HG03469 (cell line): Measurements from ENCODE around the gene DGKD.

Experiments
- ATAC-seq: cut with Tn5 transposase; IDR thresholded peaks from one replicate; pipeline ENCODE4 v1.9.1; 2021; ENCODE audit warnings: mild to moderate bottlenecking, moderate library complexity, moderate number of reproducible peaks; ENCODE audit not compliant: unreplicated experiment

The DGKD gene

GRCh38 chr2:233487748-233488345, 133.6 kb downstream of the DGKD start:
- ATAC-seq: no peak

DNA sequence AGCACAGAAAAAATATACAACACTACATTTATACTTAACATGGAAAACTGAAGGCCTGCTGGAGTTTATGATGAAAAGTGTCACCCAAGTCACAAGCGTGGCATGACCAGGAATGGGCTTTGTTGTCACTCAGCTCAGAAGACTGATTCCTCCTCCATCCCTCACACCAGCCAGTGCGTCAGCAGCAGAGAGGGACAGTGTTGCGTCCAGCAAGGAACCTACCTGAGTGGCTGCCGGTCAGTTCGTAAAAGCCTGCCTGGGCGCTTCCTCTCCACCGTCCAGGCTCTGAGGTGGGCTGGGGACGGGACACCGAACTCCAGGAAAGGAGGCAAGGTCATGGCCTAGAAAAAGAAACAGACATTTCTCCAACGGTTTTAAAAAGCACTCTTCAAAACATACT, 134.8 kb downstream of the DGKD start:
- no peak for ATAC-seq

DNA sequence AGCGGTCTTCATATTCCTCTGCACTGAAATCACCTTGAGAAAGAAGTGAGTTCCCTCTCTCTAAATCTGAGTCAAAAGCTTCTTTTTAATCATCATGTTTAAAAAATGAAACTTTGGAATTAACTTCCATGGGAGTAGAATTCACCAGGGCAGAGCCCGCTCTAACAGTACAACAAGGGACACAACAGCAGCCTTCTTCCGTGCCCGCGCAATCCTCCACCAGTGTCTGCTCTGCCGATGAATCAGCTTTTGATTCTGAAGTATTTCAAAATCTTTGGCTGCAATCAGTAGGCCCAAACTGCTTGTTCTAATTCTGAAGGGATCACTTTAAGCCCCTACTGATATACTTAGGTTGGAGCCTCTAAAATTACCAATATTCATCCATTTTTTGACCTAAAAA, 135.4 kb downstream of the DGKD start:
- no peak for ATAC-seq

- no peak for ATAC-seq
These were observed 136.5 kb downstream of the DGKD start for GRCh38 chr2:233490831-233491230.

- ATAC-seq: no peak
These were observed 137.0 kb downstream of the DGKD start for GRCh38 chr2:233491326-233491725.

DNA sequence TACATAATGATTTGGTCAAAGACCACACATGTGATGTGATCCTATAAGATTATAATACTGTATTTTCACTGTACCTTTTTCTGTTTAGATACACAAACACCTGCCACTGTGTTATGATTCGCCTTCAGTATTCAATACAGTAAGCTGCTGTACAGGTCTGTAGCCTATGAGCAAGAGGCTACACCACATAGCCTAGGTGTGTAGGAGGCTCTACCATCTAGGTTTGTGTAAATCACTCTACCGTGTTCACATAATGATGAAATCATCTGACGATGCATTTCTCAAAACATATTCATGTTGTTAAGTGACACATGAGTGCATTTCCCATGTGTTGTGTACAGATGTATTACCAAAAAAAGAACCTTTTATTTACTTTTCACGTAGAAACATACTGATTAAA, 137.8 kb downstream of the DGKD start:
- no peak for ATAC-seq

DNA sequence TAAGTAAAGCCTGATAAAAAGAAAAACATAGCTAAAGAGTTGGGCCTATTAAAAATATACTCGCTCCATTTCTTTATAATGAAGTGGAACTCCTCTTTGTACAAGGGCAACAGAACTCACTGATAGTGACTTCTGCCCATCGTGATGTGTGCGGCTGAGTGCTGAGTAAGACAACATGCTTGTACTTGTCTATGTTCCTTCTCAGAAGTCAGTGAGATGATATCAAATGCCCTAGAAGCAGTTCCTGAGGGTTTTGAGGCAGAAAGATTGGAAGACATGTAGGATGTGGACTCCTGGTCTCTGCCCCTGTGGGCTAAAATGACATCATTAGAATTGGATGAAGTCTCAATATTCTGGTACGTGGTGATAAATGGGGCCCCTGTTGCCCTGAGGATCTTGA, 138.5 kb downstream of the DGKD start:
- no peak for ATAC-seq

DNA sequence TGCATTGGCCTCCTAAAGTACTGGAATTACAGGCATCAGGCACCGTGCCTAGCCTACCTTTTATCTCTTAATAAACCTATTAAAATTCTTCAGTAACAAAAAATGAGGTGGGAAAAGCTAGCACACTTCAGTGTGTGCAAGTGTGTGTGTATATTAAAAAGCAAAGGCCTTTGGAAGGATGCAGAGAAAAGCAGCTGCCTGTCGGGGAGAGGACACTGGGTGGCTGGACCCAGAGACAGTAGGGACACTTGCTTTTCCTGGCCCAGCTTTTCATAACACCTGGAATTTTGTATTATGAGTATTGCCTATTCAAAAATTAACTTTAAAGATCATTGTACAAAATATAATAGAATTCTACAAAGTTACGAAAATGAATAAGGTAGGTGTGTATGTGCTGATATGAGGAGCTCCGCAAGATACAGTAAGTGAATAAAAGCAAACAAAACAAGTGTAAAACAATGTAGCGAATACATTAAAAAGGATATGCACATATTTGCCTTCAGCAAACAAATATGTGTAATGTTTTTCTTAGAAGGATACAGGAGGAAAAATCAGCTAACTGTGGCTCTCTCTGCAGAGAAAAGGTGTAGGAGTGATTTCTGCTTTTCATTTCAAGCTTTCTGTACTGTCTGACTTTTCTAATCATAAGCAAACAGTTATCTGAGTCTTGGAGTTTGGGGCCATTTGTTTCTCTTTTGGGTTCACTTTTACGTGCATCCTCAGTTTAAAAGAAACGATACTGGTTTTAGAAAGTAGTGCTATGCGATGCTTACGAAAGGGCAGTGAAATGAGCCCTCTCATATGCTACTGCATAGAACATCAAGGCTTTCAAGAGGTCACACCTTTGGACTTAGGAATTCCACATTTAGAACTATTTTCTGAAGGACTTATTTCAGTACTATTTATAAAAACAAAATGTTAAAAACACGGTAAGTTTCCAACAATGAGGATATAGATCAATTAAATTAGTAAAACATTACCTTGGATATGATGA, 141.5 kb downstream of the DGKD start:
- ATAC-seq: no peak

- no peak for ATAC-seq
These were observed 143.4 kb downstream of the DGKD start for GRCh38 chr2:233497692-233498091.

DNA sequence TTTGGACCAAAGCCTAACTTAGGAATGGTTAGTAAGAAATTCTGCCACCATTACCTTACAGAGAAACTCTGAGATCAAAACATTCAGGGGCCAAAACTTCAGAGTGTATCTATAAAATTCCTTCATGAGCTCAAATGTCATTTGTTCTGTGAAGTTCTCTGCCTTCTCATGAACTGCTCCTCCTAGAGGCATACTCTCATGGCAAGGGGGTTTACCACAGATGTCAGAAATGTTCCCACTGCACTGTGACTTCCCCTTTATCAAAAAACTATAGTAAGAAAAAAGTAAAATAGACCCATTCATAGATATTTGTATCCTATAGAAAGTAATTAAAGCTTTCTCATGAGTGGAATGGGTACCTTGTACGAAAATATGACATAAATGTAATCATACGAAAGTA, 143.8 kb downstream of the DGKD start:
- ATAC-seq: no peak

DNA sequence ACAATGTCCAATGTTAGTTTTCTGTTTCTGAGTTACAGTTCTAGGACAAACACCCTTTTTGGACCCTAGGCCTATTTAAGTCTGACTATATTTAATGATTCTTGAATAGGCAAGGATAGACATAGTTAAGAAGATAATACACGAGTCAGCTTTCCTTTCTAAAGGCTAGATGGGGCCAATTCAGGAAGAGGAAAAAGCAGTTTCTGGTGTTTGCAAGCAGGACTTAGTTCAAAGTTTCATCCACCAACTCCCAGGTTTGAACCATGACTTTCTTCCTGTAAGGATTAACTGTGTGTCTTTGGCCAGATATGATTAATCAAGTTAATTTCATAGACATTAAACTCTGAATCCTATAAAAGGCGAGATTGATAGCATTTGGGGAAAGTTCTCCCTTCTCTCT, 145.6 kb downstream of the DGKD start:
- ATAC-seq: no peak

DNA sequence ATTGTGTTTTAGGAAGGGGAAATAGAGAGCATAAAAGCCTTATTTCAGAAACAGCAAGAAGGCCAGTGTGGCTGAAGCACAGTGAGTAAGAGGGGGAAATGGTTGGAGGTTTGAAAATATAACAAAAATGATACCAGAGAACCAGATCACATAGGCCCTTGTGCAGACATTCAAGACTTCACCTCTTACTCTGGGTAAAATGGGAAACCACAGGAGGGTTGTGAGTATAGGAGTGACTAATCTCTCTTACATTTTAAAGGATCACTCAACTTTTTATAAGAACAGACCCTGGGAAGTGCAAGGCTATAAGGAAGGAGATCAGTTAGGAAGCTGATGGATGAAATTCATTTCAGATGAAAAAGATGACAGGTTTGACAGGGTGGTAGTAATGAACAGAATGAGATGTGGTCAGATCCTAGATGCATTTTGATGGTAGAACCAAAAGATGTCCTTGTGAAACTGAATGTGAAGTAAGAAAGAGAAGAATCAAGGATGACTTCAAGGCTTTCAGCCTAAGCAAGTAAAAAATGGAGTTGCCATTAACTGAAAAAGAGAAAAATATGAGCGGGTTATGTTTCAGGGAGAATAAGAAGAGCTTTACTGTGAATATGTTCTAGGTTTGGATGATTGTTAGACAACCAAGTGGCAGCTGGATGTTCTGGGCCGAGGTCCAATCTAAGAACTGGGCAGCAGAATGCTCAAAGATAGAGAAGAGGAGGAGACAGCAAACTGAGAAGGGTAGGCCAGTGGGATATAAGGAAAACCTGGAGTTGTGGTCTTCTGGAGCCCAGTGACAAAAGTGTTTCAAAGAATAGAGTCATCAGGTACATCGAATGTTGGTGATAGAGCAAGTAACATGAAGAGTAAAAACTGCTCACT, 147.1 kb downstream of the DGKD start:
- no peak for ATAC-seq

- no peak for ATAC-seq
These were observed 149.2 kb downstream of the DGKD start for GRCh38 chr2:233503481-233503880.

DNA sequence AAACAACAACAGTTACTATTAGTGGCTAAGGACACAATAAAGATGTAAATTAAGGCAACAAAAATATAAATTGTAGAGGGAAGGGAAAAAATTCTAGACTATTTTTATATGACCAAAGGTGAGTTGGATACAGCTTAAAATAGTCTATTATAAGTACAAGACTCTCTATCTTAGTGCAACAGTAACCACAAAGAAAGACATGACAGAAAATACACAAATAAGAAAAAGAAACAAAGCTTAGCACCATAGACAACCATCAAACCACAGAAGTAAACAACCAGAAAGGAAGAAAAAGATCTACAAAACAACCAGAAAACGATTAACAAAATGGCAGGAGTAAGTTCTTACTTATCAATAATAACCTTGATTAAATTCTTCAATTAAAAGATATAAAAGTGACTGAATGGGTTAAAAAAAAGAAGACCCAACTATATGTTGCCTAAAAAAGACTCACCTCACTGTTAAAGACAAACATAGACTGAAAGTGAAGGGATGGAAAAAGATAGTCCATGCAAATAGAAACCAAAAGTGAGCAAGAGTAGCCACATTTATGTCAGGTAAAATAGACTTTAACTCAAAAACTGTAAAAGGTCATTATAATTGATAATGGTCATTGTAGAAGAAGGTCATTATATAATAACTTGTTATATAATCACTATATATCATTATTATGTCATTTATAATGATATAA, 149.8 kb downstream of the DGKD start:
- ATAC-seq: no peak

- no peak for ATAC-seq
These were observed 159.8 kb downstream of the DGKD start for GRCh38 chr2:233513953-233514655.

GRCh38 chr2:233519787-233520611, 165.7 kb downstream of the DGKD start:
- peak; percentile 77 for ATAC-seq
